IPS DF 4.7 (cell line): Measurements from ENCODE around the gene TMPRSS9.

ENCODE experiments used
- DNase-seq: peaks from one replicate; pipeline ENCODE4 v3.0.0-alpha.2; 2013; ENCODE audit warnings: low spot score; ENCODE audit errors: extremely low read depth

Gene TMPRSS9

DNA sequence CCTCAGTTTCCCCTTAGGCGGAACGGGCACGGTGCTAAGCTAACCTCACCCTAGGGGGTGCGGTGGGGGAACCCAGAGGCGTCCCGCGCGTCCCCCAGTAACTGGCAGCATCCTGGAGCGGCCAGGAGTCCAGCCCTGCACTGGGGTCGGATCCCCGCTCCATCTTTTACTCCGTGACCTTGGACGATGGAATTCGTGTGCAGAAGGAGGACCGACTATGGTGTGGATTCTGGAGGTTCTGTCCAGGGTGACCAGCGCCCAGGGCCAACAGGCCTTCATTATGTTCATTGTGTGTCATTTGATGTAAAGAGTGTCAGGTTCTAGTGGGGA is 31.0 kb upstream of the TMPRSS9 start:
- no peak for DNase-seq

- DNase-seq: no peak
These were observed 30.6 kb upstream of the TMPRSS9 start for GRCh38 chr19:2329501-2329916.

GRCh38 chr19:2330255-2330631 is 29.8 kb upstream of the TMPRSS9 start:
- no peak for DNase-seq

- no peak for DNase-seq
These were observed 29.3 kb upstream of the TMPRSS9 start for GRCh38 chr19:2330632-2331284.

DNA sequence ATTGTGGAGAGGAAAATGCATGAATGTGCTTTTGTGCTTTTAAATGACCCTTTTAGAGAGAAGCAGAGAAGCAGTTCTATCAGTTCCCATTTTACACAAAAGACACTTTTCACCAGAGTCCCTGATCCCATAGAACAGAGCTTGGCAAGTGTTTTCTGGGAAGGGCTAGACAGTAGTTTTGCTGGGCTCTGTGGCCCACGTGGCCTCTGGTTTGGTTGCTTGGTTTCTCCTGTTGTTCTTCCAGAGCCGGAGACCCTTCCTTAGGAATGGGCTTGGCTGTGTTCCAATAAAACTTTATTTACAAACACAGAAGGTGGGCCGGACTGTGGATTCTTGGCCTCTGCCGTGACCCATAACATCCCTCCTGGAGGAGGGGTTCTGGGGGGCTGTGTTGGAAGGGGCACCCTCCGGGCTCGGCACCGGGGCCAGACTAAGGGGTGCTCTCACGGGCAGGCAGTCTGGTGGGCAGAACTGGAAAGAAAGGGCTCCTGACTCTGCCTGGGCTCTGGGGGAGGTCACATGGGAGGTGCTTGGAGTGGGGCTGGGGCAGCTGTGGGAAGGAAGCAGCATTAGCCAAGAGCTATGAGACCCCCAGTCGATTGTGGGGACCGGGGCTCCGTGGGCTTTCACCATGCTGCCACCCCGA is 28.3 kb upstream of the TMPRSS9 start:
- no peak for DNase-seq

- no peak for DNase-seq
These were observed 27.6 kb upstream of the TMPRSS9 start for GRCh38 chr19:2332341-2333026.

GRCh38 chr19:2333027-2333806 is 26.8 kb upstream of the TMPRSS9 start:
- DNase-seq: no peak

DNA sequence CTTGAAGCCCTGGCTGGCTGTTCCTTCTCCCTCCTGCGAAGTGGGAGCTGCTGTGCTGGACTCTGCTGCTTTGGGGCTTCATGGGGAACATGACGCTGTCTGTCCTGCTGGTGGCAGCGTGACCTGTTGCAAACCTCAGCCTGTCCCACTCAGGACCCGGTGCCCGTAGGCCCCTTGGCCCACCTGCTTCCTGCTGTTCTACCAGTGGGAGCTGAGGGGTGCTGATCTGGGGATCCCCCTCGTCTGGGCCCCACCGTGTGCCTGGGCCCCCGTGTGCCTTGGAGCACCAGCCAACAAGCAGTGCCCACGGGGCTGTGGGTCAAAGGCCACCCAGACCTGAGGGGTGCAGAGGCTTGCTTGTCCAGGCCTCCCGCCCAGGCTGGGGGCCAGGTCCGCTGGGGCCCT is 26.3 kb upstream of the TMPRSS9 start:
- DNase-seq: no peak

DNA sequence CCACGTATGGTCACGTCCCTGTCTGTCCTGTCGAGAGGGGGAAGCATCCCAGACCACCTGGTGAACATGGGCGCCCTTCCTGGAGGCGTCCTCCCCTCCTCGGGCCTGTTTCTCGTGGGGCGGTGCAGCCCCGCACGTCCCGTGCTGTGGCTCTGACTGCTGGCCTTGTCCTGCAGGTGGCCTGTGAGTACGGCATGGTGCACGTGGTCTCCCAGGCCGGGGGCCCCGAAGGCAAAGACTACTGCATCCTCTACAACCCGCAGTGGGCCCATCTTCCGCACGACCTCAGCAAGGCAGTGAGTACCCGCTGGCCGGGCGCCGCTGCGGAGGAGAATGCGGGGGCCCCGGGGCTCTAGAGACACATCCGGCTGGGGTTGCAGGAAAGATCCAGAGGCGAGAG is 25.6 kb upstream of the TMPRSS9 start:
- DNase-seq: no peak

DNA sequence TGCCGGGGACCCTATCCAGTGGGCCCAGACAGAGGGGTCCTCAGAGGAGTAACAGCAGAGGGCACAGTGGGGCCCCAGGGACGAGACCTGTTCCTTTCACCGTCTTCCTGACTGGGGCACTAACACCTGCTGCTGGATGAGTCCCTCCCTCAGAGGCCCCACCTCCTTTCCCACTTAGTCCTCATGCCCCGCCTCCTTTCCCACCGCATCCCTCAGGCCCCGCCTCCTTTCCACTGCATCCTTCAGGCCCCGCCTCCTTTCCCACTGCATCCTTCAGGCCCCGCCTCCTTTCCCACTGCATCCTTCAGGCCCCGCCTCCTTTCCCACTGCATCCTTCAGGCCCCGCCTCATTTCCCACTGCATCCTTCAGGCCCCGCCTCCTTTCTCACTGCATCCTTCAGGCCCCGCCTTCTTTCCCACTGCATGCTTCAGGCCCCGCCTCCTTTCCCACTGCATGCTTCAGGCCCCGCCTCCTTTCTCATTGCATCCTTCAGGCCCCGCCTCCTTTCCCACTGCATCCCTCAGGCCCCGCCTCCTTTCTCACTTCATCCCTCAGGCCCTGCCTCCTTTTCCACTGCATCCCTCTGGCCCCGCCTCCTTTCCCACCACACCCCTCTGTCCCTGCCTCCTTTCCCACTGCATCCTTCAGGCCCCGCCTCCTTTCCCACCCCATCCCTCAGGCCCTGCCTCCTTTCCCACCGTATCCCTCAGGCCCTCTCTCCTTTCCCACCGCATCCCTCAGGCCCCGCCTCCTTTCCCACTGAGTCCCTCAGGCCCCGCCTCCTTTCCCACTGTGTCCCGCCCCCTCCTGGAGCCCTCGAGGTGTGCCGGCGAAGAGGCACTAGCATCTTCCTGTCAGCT is 24.8 kb upstream of the TMPRSS9 start:
- no peak for DNase-seq

- DNase-seq: no peak
These were observed 24.2 kb upstream of the TMPRSS9 start for GRCh38 chr19:2335848-2336247.

DNA sequence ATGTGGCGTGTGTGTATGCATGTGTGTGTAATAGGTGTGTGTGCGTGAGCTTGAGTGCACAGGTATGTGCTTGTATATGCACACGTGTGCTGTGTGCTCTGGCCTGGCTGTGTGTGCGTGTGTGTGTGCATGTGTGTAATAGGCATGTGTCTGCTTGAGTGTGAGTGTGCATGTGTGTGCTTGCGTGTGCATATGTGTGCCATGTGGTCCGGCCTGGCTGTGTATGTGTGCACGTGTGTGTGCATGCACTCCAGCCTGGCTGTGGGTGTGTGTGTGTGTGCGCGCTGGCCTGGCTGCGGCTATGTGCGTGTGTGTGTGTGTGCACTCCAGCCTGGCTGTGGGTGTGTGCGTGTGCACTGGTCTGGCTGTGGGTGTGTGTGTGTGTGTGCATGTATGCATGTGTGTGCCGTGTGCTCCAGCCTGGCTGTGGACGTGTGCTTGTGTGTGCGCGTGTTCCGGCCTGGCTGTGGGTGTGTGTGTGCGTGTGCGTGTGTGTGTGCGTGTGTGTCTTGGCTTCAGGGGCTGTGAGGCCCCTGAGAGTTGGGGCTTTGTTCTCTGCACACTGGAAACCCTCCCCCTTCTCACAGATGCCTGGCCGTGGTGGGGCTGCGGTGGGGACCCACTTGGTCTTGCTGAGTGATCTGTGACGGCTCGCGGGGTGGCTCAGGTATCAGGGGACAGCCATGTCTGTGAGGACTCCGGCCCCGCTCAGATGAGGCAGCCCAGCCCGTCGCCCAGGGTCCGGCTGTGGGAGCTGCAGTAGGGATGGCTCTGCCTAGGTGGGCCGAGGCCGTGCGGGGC is 23.3 kb upstream of the TMPRSS9 start:
- no peak for DNase-seq

DNA sequence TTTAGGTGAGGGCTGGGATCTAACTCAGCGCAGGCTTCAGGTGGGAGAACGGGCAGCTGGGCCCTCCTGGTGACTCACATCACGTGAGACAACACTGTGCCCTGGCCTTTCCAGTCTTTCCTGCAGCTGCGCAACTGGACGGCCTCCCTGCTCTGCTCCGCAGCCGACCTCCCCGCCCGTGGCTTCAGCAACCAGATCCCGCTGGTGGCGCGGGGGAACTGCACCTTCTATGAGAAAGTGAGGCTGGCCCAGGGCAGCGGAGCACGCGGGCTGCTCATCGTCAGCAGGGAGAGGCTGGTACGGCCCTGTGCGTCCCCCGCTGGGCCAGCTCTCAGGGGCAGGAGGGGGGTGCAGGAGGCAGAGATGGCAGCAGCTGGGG is 22.7 kb upstream of the TMPRSS9 start:
- DNase-seq: no peak

DNA sequence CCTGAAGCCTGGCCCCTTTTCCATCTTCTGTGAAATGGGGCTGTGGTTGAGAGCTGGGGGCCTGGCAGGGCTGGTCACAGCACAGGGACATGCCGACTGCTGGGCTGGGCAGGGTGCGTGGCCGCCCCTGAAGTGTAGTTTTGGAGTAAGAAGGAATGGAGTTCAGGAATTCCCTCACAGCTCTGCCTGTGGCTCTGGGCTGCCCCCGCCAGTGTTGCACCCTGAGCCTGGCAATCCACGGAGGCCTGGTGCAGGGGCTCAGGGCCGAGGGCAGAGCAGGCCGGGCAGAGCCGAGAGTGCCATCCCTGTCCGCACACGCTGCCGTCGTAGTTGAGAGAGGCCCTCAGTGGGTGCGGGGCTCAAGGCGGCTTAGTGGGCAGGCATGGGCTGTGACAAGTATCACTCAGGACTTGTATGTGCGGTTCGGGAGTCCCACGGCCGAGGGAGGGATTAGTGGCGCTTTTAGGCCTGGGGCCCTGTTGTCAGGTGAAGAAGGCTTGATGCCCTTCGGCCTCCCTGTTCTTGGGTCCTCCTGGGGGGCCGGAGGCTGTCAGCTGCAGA is 21.9 kb upstream of the TMPRSS9 start:
- no peak for DNase-seq

GRCh38 chr19:2338751-2339643 is 21.1 kb upstream of the TMPRSS9 start:
- no peak for DNase-seq

- DNase-seq: no peak
These were observed 20.3 kb upstream of the TMPRSS9 start for GRCh38 chr19:2339644-2340310.

DNA sequence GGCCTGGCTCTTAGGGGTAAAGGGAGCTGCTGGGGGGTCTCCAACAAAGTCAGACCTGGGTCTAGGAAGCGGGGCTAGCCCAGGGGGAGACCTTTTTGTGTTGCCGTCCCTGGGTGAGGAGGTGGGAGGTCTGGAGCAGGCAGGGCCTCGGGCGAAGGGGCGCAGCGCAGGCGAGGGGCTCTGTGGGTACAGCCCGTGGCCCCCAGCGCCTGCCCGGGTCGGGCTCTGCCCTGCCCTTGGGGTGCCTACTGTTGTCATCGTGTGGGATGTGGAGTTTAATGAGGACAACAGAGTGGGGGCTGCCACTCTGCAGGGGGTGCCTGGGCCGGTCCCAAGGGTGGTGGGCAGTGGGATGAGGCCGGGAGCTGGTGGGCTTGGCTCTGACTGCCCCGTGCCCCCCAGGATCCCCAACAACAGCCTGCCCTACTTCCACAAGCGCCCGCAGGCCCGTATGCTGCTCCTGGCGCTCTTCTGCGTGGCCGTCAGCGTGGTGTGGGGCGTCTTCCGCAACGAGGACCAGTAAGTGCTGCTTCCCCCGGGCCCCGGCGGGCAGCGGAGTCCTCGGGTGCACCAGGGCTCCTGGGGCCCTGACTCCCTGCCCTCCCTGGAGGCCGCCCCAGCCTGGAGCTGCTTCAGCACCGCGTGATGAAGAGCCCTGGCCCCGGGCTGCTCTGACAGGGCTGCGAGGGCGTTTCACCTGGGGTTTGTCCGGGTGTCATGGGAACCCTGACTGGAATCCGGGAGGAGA is 19.4 kb upstream of the TMPRSS9 start:
- no peak for DNase-seq

DNA sequence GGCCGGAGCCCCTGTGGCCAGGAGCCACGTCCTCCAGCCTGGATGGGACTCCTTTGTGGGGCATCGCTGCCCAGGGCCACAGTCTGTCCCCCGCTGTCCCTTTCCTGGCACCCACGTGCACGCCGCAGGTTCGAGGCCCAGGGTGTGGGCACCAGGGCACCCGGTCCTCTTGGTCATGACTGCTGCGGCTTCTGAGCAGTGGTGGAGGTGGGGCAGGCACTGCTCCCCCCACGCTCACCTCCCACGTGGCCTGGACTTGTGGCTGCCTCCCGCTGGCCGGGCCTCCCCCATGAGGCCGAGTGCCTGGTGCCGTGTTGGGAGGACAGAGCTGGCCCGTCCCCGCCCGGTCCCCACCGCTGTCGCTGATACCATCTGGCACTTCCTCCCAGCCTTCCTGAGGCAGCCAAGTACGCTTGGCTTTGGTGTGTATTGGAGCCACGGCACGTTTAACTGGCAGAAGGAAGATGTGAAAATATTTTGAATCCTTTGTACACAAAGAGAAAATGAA is 18.8 kb upstream of the TMPRSS9 start:
- DNase-seq: no peak
